ENCODE data around the gene NOL4L. TPM values are rescaled to one million over a fixed set of nuclear protein-coding genes. Genes with fewer than 3 reads are reported as not detected.

NOL4L gene
- total and polyA plus RNA-seq, 9 donors = 3.3 to 17.1 (median 10.6) TPM

DNA sequence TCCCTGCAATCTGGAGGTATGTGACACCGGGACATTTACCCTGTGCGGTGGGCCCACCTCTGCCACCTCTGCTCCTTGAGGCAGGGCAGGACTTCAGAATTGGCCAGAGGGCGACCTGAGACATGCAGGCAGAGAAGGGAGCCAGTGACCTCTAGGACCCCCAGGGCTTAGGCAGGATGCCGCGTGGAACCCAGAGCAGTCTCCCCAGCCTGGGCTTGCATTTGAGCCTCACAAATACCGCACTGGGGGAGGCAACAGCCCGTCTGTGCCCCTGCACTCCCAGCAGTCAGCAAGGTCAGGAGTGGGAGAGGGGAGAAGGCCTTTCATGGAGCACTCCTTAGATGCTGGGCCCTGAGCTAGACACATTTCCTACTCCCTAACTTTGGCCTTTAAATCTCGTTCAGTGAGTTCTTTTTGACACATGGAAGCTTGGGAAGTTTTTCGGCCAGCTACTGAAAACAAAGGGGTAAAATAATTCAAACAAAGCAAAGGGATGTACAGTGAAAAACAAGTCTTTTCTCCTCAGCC is 46.9 kb upstream of the NOL4L start:
- Histone ChIP-seq H3K27ac (no peak overlapping the region), H3K27me3 (no peaks in the 10 kb centered on the region), H3K4me3 (no peak overlapping the region), H3K9me3 (no peaks in the 10 kb centered on the region), H3K4me1 (ENCODE audit: insufficient read depth) (peaks cover 17% of the 10 kb centered on the region), H3K36me3 (no peaks in the 10 kb centered on the region)
- TF ChIP-seq POLR2A (IDR thresholded peaks at IDR 0.05) (no peak), EP300 (IDR thresholded peaks at IDR 0.05) (no peak)
- TF ChIP-seq, protein P1, sequence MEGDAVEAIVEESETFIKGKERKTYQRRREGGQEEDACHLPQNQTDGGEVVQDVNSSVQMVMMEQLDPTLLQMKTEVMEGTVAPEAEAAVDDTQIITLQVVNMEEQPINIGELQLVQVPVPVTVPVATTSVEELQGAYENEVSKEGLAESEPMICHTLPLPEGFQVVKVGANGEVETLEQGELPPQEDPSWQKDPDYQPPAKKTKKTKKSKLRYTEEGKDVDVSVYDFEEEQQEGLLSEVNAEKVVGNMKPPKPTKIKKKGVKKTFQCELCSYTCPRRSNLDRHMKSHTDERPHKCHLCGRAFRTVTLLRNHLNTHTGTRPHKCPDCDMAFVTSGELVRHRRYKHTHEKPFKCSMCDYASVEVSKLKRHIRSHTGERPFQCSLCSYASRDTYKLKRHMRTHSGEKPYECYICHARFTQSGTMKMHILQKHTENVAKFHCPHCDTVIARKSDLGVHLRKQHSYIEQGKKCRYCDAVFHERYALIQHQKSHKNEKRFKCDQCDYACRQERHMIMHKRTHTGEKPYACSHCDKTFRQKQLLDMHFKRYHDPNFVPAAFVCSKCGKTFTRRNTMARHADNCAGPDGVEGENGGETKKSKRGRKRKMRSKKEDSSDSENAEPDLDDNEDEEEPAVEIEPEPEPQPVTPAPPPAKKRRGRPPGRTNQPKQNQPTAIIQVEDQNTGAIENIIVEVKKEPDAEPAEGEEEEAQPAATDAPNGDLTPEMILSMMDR (IDR thresholded peaks at IDR 0.05) = no peak
- intact Hi-C loops (cut with DNase I) = no loop called here
- 39 to 43% (median 40%) methylated on average over 9 of the region's 9 CpGs for WGBS, 3 donors
- no peak for DNase-seq

- H3K9me3 ChIP-seq = no peaks in the 10 kb centered on the region
- WGBS, 3 donors = 93 to 97% (median 97%) methylated on average over 13 of the region's 13 CpGs
- H3K4me1 ChIP-seq (ENCODE audit: insufficient read depth) = peaks cover 8% of the 10 kb centered on the region
- intact Hi-C loops (cut with DNase I) = no loop called here
- no peak overlapping the region for H3K27ac ChIP-seq
- TF ChIP-seq POLR2A (IDR thresholded peaks at IDR 0.05) = no peak
- TF ChIP-seq EP300 (IDR thresholded peaks at IDR 0.05) = no peak
- H3K36me3 ChIP-seq = no peaks in the 10 kb centered on the region
- H3K4me3 ChIP-seq = no peak overlapping the region
- no peaks in the 10 kb centered on the region for H3K27me3 ChIP-seq
- DNase-seq = no peak
Observed at GRCh38 chr20:32629813-32630212, 44.7 kb upstream of the NOL4L start.

GRCh38 chr20:32628960-32629530 is 43.9 kb upstream of the NOL4L start:
- peaks cover 8% of the 10 kb centered on the region for H3K4me1 ChIP-seq (ENCODE audit: insufficient read depth)
- TF ChIP-seq, protein P1 (IDR thresholded peaks at IDR 0.05) = no peak

DNA sequence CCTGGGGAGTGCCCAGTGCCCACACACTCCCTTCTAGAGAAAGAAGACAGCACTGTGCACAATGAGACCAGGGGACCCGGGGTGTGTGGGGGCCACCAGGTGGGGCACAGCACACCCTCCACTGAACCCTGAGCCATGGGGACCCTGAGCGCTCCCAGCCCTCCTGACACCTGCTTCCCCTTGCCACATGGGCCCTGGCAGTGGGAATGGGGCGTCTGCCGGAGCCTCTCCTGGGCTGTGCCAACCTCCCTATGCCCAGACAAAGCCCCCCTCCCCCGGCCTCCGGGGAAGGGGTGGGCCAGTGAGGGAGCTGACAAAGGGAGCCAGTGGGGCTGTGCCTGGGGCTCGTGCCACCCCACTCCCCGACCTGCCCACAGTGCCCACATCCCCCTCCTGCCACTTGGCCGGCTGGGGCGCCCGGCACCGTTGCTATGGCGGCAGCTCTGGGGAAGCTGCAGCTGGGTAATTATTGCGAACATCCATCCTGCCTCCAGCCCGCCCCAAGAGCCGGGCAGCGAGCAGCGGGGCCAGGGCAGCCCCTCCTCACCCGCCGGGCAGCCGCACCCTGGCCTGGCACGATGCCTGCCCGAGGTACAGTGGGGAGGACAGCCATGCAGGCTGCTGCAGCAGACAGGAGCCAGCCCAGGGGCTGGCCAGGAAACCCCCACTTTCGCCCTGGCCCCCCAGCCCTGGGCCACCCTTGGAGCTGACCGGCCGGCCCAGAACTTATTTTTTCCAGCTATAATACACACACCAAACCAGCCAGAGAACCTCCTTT is 41.9 kb upstream of the NOL4L start:
- H3K4me1 ChIP-seq (ENCODE audit: insufficient read depth) = peaks cover 8% of the 10 kb centered on the region
- TF ChIP-seq POLR2A (IDR thresholded peaks at IDR 0.05) (no peak), EP300 (IDR thresholded peaks at IDR 0.05) (no peak)
- TF ChIP-seq, protein P1 (IDR thresholded peaks at IDR 0.05) = no peak
- 16 to 22% (median 18%) methylated on average over 23 to 26 of the region's 26 CpGs for WGBS, 3 donors
- no peaks in the 10 kb centered on the region for H3K9me3 ChIP-seq
- intact Hi-C loops (cut with DNase I) = no loop called here
- DNase-seq = no peak
- H3K36me3 ChIP-seq = no peaks in the 10 kb centered on the region
- H3K27ac ChIP-seq = no peak overlapping the region
- no peaks in the 10 kb centered on the region for H3K27me3 ChIP-seq
- no peak overlapping the region for H3K4me3 ChIP-seq

More at GRCh38 chr20:32628960-32629530, 43.9 kb upstream of the NOL4L start:
- H3K4me3 ChIP-seq = no peak overlapping the region
- H3K27me3 ChIP-seq = no peaks in the 10 kb centered on the region
- no peak overlapping the region for H3K27ac ChIP-seq
- no peaks in the 10 kb centered on the region for H3K9me3 ChIP-seq
- WGBS, 3 donors = 74 to 90% (median 85%) methylated on average over 7 of the region's 7 CpGs
- intact Hi-C loops (cut with DNase I) = no loop called here
- H3K36me3 ChIP-seq = no peaks in the 10 kb centered on the region
- DNase-seq = no peak

DNA sequence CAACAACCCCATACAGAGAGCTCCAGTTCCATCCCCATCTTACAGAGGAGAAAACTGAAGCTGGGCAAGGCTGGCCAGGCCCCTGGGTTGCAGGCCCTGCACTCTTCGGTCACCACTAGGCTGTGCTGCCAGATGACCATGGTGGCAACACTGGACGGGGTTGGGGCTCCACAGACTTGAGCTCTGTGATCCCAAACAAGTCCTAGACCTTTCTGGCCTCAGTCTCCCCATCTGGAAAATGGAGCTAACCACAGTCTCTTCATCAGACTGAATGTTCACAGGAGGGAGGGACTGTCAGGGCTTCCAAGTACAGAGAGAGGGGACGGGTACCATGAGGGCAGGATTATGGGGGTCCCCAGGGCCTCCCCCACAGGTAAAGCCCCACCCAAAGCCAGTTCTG is 41.3 kb upstream of the NOL4L start:
- no peak for DNase-seq
- intact Hi-C loops (cut with DNase I) = no loop called here
- Histone ChIP-seq H3K27ac (no peak overlapping the region), H3K9me3 (no peaks in the 10 kb centered on the region), H3K36me3 (no peaks in the 10 kb centered on the region), H3K27me3 (no peaks in the 10 kb centered on the region), H3K4me3 (no peak overlapping the region), H3K4me1 (ENCODE audit: insufficient read depth) (peaks cover 6% of the 10 kb centered on the region)
- WGBS, 3 donors = 88 to 97% (median 88%) methylated on average over 3 of the region's 3 CpGs
- no peak for TF ChIP-seq POLR2A (IDR thresholded peaks at IDR 0.05)
- TF ChIP-seq, protein P1 (IDR thresholded peaks at IDR 0.05) = no peak
- TF ChIP-seq EP300 (IDR thresholded peaks at IDR 0.05) = no peak
